ENCODE results near the gene PTPRM. TPM values are rescaled to one million over a fixed set of nuclear protein-coding genes. Genes with fewer than 3 reads are reported as not detected.

PTPRM gene
- total RNA-seq, 1 donor = 84.7 TPM

DNA sequence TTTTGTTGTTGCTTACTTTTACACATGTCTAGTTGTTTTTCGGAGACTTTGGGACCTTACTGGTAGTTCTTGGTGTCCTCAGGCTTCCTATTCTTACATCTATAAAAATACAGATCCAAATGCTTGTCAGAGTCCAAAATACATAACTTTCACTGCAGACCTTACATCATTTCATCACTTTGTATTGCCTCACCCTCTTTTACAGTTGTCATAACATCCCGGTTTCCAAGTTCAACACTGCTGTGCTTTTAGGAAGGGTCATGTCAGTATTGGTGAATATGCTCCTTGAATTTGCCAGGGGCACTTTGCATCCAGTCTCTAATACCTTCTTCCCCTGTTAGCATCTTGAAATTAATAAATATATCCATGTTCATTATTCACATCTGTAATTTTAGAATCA, 523.9 kb downstream of the PTPRM start:
- Histone ChIP-seq H3K27ac (ENCODE audit: low read depth, low read length) (no peak overlapping the region), H3K36me3 (ENCODE audit: insufficient read depth, low read length) (no peaks in the 10 kb centered on the region), H2AFZ (ENCODE audit: low read length) (no peak overlapping the region), H4K20me1 (ENCODE audit: insufficient read depth, low read length) (no peaks in the 10 kb centered on the region), H3K4me3 (ENCODE audit: insufficient read depth, low read length) (no peak overlapping the region), H3K9me3 (ENCODE audit: low read depth, low read length) (no peaks in the 10 kb centered on the region), H3K4me1 (ENCODE audit: insufficient read depth, low read length) (no peaks in the 10 kb centered on the region), H3K4me2 (ENCODE audit: insufficient read depth, low read length) (no peak overlapping the region), H3K27me3 (ENCODE audit: insufficient read depth, low read length) (no peaks in the 10 kb centered on the region), H3K79me2 (ENCODE audit: insufficient read depth, low read length) (no peaks in the 10 kb centered on the region)
- TF ChIP-seq, protein P1, sequence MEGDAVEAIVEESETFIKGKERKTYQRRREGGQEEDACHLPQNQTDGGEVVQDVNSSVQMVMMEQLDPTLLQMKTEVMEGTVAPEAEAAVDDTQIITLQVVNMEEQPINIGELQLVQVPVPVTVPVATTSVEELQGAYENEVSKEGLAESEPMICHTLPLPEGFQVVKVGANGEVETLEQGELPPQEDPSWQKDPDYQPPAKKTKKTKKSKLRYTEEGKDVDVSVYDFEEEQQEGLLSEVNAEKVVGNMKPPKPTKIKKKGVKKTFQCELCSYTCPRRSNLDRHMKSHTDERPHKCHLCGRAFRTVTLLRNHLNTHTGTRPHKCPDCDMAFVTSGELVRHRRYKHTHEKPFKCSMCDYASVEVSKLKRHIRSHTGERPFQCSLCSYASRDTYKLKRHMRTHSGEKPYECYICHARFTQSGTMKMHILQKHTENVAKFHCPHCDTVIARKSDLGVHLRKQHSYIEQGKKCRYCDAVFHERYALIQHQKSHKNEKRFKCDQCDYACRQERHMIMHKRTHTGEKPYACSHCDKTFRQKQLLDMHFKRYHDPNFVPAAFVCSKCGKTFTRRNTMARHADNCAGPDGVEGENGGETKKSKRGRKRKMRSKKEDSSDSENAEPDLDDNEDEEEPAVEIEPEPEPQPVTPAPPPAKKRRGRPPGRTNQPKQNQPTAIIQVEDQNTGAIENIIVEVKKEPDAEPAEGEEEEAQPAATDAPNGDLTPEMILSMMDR (IDR thresholded peaks at IDR 0.05; ENCODE audit: extremely low read depth, low read depth, low read length) = no peak
- DNase-seq (ENCODE audit: insufficient read length, low spot score, missing footprints) = no peak

GRCh38 chr18:8095947-8096570, 528.9 kb downstream of the PTPRM start:
- no peaks in the 10 kb centered on the region for H3K36me3 ChIP-seq (ENCODE audit: insufficient read depth, low read length)
- H3K79me2 ChIP-seq (ENCODE audit: insufficient read depth, low read length) = no peaks in the 10 kb centered on the region
- TF ChIP-seq, protein P1 (IDR thresholded peaks at IDR 0.05; ENCODE audit: extremely low read depth, low read depth, low read length) = no peak
- H3K4me3 ChIP-seq (ENCODE audit: insufficient read depth, low read length) = no peak overlapping the region
- H3K27ac ChIP-seq (ENCODE audit: low read depth, low read length) = no peak overlapping the region
- no peaks in the 10 kb centered on the region for H3K4me1 ChIP-seq (ENCODE audit: insufficient read depth, low read length)
- H3K27me3 ChIP-seq (ENCODE audit: insufficient read depth, low read length) = no peaks in the 10 kb centered on the region
- H3K4me2 ChIP-seq (ENCODE audit: insufficient read depth, low read length) = no peak overlapping the region
- H4K20me1 ChIP-seq (ENCODE audit: insufficient read depth, low read length) = no peaks in the 10 kb centered on the region
- H3K9me3 ChIP-seq (ENCODE audit: low read depth, low read length) = no peaks in the 10 kb centered on the region
- DNase-seq (ENCODE audit: insufficient read length, low spot score, missing footprints) = no peak
- no peak overlapping the region for H2AFZ ChIP-seq (ENCODE audit: low read length)

DNA sequence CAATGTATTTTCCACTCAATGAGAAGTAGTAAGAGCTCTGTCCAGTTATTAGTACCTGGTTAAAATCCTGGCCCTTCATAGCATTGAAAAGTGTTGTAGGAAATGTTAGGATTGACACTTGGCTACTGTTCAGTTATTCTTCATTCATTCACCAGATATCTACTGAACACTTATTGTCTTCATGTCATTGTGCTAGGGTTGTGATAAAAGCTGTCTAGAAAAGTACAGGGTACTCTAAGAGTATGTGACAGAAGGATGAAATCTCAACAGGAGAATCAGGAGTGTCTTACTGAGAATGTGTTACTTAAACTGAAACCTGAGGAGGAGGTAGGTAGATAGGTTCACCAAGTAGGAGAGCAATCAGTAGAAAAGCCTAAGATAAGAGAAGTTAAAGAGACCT, 530.3 kb downstream of the PTPRM start:
- H3K4me3 ChIP-seq (ENCODE audit: insufficient read depth, low read length) = no peak overlapping the region
- no peaks in the 10 kb centered on the region for H4K20me1 ChIP-seq (ENCODE audit: insufficient read depth, low read length)
- DNase-seq (ENCODE audit: insufficient read length, low spot score, missing footprints) = no peak
- H3K4me2 ChIP-seq (ENCODE audit: insufficient read depth, low read length) = no peak overlapping the region
- TF ChIP-seq, protein P1 (IDR thresholded peaks at IDR 0.05; ENCODE audit: extremely low read depth, low read depth, low read length) = no peak
- H3K27ac ChIP-seq (ENCODE audit: low read depth, low read length) = no peak overlapping the region
- no peaks in the 10 kb centered on the region for H3K79me2 ChIP-seq (ENCODE audit: insufficient read depth, low read length)
- H3K9me3 ChIP-seq (ENCODE audit: low read depth, low read length) = no peaks in the 10 kb centered on the region
- H3K36me3 ChIP-seq (ENCODE audit: insufficient read depth, low read length) = no peaks in the 10 kb centered on the region
- no peaks in the 10 kb centered on the region for H3K4me1 ChIP-seq (ENCODE audit: insufficient read depth, low read length)
- H2AFZ ChIP-seq (ENCODE audit: low read length) = no peak overlapping the region
- no peaks in the 10 kb centered on the region for H3K27me3 ChIP-seq (ENCODE audit: insufficient read depth, low read length)

- H3K27me3 ChIP-seq (ENCODE audit: insufficient read depth, low read length) = no peaks in the 10 kb centered on the region
- no peaks in the 10 kb centered on the region for H3K4me1 ChIP-seq (ENCODE audit: insufficient read depth, low read length)
- DNase-seq (ENCODE audit: insufficient read length, low spot score, missing footprints) = no peak
- no peak overlapping the region for H3K27ac ChIP-seq (ENCODE audit: low read depth, low read length)
- no peaks in the 10 kb centered on the region for H3K79me2 ChIP-seq (ENCODE audit: insufficient read depth, low read length)
- TF ChIP-seq, protein P1 (IDR thresholded peaks at IDR 0.05; ENCODE audit: extremely low read depth, low read depth, low read length) = no peak
- no peak overlapping the region for H3K4me3 ChIP-seq (ENCODE audit: insufficient read depth, low read length)
- no peaks in the 10 kb centered on the region for H4K20me1 ChIP-seq (ENCODE audit: insufficient read depth, low read length)
- H3K36me3 ChIP-seq (ENCODE audit: insufficient read depth, low read length) = peaks cover 4% of the 10 kb centered on the region
- no peak overlapping the region for H2AFZ ChIP-seq (ENCODE audit: low read length)
- no peak overlapping the region for H3K4me2 ChIP-seq (ENCODE audit: insufficient read depth, low read length)
- H3K9me3 ChIP-seq (ENCODE audit: low read depth, low read length) = peaks cover under 1% of the 10 kb centered on the region
Observed at GRCh38 chr18:8097927-8098326, 530.8 kb downstream of the PTPRM start.

Measured in osteoblast (primary cell).